KBM-7 (cell line): Measurements from ENCODE around the gene CST7.
A peak's percentile ranks its signal among the peaks of the same experiment; 100 is the strongest.
"Not testable (repeated sequence)": the region's sequence is repeated elsewhere in the genome, so short reads cannot be mapped to it uniquely, and the experiment has no call there.

Source experiments
- DNase-seq: peaks from one replicate; pipeline ENCODE4 v3.0.0-alpha.2; 2015
- in situ Hi-C: fragments of 300-500 bp; cut with MboI; formaldehyde crosslinking; loops from 2 replicates; pipeline ENCODE4 v1.14.3; 2020; ENCODE audit warnings: low sequenced_read_pairs, low pct_unique_long_range_greater_than_20kb, mixed read lengths

Gene CST7, protein sequence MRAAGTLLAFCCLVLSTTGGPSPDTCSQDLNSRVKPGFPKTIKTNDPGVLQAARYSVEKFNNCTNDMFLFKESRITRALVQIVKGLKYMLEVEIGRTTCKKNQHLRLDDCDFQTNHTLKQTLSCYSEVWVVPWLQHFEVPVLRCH

DNA sequence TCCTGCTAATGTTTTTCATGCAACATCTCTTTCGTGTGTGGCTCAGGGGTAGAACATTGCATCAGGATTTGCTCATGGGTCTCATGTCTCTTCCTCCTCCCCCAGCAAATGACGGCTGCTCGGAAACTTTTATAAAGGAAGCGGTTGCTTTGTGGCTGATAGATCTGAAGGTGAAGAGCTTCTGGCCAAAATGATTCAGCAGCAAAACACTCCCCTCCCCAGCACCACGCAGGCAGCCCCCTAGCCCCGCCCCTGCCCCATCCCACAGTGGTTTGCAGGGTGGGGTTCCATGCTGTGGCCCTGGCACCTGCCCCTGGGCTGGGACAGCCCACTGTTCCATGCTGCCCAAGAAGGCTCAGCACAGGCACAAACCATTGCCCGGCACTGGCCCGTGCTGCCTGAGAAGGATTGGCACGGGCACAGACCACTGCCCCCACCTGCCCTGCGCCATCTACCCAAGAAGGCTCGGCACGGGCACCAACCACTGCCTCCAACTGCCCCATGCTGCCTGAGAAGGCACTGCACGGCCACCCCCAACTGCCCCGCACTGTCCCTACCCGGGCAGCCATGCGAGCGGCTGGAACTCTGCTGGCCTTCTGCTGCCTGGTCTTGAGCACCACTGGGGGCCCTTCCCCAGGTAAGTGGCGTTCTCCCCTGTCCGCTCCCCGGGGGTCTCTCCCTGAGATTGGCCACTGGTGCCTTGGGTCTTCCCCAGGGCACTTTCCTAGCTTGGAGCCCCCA, at the start of gene CST7:
Gene CST7 (plus strand): TSS at position 331 of the 741 bp plus-strand sequence. CDS start 237 bp downstream, at position 568.
- DNase-seq = peak; percentile 91
- in situ Hi-C loops = no loop called here

DNA sequence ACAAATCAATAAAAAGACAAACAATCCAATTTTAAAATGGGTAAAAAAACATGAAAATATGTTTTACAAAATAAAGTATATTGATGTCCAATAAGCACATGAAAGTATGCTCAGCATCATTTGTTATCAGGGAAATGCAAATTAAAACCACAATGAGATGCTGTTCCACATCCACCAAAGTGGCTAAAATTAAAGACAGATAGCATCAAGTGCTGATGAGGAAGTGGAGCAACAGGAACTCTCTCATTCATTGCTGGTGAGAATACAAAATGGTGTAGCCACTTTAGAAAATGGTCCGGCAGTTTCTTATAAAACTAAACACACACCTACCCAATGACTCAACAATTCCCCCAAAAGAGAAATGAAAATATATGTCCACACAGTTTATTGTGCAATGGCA, 42.3 kb upstream of the CST7 start:
- no peak for DNase-seq
- in situ Hi-C loops = no loop called here

DNA sequence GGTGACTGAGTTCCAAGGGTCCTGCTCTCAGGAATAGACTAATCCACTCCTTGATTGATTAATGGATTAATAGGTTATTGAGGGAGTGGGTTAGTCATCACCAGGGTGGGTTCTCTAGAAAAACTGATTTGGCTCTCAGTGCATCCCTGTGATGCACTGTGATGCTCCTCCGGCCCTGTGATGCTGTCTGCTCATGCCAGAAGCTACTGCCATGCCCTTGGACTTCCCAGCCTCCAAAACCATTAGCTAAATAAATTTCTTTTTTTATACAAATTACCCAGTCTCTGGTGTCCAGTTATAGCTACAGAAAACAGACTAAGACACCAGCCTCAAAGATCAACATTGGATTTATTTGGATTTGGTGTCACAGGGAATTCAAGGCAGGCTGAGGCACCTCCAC, 40.4 kb upstream of the CST7 start:
- in situ Hi-C loops = no loop called here
- DNase-seq = no peak

DNA sequence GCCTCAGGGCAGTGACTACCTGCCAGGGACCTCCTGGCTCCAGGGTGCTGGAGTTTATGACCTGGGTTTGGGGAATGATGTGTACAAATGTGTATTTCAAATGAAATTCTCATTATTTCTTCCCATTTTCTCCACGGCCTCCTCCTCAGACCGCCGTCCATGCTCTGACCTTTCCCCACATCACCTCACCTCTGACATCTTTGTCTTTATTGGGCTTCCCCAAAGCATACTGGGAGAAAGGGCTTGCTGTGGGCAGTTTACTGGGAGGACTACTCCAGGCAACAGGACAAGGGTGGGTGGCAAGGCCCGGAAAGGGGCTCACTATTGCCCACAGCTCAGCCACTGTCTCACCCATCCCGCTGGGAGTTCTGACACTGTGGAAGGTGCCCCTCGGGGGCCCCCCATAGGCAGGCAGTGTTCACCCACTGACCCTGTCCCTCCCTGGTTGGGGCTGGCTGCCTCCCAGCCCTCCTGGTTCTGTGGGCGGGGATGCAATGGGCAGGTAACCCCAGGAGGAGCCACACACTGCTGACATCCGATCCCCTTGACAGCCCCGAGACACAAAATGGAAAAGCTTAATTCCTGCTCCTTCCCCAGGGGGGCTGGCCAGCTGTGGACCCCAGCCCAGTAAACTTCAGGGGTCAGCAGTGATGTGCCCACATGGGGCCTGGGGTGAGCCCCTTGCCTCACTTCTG, 39.8 kb upstream of the CST7 start:
- no peak for DNase-seq
- in situ Hi-C loops = no loop called here

DNA sequence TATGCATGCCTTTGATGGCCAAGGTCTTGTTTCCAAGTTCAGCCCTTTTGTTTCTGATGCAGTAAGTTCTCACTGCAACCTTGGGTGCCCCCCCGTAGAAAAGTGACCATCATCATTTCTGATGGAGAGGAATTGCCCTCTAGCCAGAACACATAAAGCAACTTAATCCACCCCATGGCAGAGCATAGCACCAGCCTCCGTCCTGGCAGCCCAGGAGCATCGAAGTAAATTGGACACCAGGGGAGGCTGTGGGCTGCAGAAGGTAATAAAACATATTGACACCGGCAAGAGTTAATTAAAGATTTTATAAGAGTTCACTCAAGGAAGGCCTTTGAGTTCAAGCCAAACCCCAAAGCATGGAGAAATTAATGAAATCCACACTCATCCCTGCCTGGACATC, 39.2 kb upstream of the CST7 start:
- no peak for DNase-seq
- in situ Hi-C loops = no loop called here

DNA sequence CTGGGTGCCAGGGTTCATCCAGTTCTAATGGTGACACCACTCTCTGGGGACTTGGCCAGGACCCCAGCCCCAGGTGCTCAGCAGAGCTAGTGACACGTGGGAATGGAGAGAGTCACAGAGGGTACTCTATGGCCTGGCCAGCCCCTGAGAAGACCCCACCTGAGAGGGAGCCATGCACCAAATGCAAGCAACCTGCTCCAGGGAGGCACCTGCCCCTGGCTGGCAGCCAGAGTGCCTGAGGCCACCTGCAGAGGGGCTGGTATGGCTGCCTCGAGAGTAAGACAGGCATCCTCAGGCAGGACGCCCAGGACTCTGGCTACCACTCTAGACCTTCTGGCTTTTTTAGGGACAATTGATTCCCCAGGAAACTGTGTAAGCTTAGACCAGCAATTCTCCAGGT, 38.6 kb upstream of the CST7 start:
- in situ Hi-C loops = no loop called here
- no peak for DNase-seq

DNA sequence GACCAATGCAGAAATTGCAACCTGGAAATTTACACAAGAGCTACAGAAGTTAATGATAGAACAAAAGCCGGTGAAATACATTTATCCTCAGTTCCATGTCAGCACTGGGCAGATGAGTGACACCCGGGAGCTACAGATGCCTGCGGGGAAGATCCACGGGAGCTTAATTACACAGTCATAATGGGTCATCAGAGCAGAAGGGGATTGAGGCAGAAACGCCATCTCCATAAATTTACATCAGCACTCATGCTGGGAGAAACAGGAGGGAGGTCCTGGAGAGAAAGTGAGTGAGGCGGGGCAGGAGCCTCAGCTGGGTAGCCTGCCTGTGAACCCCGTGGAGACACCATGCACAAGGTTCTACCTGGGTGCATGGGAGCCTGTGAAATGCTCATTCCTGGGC, 37.6 kb upstream of the CST7 start:
- in situ Hi-C loops = no loop called here

DNA sequence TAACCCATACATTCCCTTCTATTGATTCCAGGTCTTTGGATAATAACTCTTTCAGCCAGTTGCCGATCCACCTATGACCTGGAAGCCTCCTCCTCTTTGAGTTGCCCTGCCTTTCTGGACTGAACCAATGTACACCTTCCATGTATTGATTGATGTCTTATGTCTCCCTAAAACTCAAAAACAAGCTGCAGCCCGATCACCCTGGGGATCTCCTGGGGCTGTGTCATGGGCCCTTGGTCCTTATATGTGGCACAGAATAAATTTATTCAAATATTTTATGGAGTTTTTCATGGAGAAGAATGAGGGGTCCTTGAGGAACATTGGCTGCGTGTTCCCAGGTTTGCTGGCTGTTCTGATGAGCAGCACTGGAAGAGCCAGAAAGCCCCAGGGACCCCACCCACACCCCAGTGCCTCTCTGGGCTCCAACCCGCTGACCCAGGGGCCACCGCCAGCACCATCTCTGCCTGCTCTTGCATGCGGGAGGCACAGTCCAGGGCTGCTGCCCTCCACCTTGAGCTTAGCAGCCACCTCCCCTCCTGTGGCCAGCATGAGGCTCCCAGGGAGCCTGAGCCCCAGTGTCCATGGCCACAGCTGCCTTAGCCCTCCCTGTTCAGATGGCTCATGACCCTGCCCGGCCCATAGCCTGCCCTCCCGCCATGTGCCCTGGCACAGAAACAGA, 36.5 kb upstream of the CST7 start:
- no peak for DNase-seq
- in situ Hi-C loops = no loop called here

More for the DNA sequence above, 37.6 kb upstream of the CST7 start:
- no peak for DNase-seq

DNA sequence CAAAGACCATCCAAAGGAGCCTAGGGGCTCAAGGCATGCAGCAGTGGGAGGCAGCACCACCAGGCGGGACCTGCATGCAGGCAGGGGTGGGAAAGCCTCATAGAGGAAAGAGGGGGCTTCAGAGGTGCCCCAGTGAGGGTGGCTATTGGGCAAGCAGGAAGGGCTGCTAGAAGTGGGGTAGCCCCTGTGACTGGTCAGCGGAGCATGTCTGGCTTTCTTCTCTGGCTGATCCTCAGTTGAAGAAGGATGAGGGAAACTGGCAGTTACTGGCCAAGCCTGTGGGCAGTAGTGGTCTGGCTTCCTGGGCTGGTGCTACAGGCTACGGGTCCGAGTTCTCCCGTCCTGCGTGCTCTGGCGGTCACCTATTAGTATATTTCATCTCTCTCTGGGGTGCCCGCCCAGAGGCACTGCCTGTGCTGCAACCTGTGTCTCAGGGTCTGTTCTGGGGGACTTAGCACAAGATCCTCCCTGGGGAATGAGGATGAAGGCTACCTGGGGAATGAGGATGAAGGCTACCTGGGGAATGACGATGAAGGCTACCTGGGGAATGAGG, 35.9 kb upstream of the CST7 start:
- no peak for DNase-seq
- in situ Hi-C loops = no loop called here

DNA sequence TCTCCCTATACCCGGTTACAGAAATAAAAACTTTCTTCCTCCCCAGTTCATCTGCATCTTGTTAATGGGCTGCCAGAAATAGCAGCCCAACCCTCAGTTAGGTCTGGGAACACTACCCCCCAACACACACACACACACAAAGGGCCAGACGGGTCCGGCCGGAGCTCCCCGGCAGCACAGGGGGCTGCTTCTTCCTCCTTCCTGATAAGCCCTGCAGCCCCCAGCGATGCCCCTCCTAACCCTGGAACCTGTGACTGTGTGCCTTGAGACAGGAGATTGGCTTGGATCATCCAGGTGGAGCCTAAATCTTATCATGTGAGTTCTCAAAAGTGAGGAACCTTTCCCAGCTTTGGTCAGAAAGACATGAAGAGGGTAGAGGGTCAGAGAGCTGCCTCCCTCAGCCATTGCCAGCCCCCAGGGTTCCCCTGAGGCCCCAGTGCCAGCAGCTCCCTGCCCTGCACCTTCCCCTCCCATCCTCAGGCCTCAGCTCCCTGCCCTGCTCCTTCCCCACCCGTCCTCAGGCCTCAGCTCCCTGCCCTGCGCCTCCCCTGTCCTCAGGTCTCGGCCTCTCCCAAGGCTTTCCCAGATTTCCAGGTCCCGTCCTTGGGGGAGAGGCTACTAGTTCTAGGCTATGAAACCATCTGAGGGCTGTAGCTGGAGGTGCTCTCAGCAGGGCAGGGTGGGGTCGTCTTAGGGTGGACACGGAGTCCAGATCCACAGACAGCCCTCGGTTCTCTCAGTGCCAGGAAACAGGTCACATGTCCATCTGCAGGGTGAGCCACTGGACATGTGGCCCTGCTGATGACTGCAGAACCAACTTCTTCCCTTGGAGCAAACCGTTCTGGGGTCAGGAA, 34.5 kb upstream of the CST7 start:
- in situ Hi-C loops = no loop called here
- DNase-seq = no peak

DNA sequence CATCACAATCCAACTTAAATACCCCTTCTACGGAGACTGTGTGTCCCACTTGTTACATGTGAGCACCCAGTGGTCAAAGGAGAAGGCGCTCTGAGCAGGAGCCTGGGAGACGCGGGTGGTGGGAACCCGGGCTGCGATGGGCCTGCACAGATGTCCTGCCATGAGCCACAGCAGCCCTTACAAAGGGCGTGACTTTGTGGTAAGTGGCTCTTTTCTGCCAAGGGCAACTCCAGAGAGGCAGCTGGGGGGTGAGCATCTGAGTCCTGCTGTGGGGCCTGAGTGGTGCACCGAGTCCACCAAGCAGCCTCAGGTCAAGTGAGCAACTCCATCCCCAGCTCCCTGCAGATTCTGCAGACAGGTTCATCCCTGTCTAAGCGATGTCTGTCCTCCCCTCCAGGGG, 33.6 kb upstream of the CST7 start:
- in situ Hi-C loops = no loop called here
- no peak for DNase-seq

DNA sequence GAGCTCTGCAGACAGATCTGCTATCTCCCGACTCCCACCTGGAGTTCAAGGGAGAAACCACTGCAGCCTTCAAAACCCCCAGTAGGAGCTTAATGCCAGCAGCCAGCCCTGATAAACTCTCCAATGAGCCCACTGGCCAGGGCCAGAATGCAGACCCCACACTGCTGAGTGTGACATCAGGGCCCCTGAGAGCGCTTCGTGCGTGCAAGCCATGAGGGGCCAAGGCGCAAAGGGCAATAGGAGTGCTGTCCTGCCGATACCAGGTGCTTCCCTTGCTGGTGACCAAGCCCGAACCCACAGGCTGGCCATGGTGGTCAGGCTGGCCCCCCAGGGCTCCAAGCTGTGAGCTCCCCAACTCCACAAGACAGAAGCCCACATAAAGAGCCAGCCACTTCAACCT, 33.2 kb upstream of the CST7 start:
- in situ Hi-C loops = no loop called here

DNA sequence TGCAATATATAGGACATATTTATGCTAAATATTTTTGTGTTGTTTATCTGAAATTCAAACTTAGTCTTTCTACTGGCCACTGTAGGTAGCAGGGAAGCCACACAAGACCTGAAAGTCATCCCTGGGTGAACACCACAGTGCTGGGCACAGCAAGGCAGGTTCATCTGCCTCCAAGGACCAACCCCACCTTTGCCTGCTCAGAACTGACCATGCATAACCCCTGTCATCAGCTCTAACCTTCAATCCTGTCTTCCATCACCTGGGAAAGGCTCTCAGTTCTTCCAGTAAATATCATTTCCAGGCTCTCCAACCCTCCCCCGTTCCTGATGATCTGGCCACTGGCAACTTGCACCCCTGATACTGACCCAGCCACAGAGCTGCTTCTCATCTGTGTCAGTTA, 32.7 kb upstream of the CST7 start:
- in situ Hi-C loops = no loop called here

More for the DNA sequence above, 33.2 kb upstream of the CST7 start:
- no peak for DNase-seq

DNA sequence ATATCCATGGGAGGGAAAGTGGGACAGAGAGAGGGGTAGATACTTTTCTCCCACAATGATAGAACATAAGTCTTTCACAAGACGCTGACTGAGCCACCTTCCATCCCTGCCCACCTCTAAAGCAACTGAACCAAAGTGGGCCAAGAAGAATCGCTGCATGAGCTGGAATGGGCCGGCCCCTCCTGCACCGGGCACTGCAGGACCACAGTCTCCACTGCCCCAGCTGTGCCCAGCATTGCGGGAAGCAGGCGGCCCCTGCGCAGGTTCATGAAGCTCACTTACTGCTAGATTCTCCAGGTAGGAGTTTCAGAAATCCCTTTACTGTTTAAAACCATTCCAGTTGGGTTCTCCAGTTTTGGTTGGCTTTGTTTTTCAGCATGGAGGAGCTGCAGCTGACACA, 32.0 kb upstream of the CST7 start:
- in situ Hi-C loops = no loop called here

More for the DNA sequence above, 32.7 kb upstream of the CST7 start:
- DNase-seq = no peak

DNA sequence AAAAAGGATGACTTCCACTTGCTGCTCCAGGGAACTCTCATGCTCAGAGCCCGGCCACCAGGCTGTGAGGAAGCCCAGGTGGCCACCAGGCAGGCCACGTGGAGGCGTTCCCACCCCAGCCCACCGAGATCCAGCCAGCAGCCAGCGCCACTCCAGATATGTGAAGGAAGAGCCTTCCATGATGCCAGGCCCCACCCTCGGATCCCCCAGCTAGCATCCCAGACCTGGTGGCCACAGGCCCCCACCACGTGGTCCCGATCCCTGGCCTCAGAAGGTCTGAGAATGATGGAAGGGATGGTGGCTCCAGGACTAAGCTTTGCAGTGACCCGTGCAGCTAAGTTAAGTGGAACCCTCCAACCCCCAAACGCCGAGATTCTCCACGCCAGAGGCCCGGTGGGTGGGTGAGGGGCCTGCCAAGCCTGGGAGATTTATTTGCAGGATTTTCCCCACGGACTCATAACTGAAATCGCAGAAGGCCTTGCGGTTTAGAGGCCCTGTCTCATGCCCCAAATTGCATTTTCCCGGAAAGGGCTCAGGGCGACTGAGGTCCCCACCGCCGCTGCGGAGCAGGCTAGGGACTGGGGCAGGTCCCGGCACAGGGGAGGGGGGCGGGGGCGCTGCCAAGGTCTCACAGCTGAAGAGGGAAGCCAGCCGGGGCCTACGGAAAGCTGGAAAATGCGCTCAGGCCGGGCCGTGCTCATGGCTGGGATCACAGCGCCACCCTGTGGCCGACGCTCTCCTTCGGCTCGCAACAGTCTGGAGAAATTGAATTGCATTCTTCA, 31.1 kb upstream of the CST7 start:
- in situ Hi-C loops = no loop called here
- DNase-seq = peak; percentile 75

More for the DNA sequence above, 32.0 kb upstream of the CST7 start:
- no peak for DNase-seq

DNA sequence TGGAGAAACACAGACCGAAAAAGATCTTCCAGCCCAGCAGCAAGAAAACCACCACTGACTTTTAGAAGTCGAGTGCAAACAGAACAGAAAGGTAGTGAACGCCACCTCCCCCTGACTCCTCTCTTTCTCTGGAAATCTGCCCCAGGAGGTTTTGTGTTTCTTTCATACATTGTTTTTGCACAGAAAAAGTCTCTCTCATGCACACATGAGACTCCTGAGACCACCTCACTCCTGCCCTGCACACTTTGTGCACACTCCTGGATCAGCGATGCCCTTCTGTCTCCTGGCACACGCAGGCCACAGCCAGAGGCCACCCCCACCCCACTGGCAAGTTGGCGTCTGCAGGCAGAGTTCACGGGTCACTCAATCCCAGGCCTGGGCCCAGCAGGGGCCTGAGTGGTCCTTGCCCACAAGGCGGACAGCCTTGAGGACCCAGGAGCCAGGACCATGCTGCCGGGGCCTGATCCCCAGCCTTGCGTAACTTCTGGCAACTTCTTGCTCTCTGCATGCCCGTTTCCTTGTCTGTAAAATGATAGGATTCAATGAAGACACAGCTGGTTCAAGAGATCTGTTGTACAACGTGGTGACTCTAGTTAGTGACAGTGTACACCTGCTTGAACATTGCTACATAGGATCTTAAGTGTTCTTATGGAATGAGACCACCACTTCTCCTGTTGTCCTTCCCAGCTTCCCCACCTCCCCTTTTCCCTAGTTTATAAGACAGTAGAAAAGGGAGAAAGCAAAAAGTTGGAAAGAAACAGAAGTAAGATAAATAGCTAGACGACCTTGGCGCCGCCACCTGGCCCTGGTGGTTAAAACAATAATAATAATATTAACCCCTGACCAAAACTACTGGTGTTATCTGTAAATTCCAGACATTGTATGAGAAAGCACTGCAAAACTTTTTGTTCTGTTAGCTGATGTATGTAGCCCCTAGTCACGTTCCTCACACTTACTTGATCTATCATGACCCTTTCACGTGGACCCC, 30.2 kb upstream of the CST7 start:
- DNase-seq = no peak
- in situ Hi-C loops = no loop called here

DNA sequence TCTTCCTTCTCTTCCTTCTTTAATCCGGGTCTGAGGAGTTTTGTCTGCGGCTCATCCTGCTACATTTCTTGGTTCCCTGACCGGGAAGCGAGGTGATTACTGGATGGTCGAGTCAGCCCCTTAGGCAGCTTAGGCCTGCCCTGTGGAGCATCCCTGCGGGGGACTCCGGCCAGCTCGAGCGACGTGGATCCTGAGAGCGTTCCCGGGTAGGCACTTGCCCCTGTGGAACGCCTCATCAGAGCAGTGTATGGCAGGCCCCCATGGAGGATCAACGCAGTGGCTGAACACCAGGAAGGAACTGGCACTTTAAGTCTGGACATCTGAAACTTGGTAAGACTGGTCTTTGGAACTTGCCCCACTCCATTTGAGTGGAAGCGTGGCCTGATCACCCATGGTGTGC, 29.4 kb upstream of the CST7 start:
- in situ Hi-C loops, DNase-seq: not testable (repeated sequence)
